Fibroblast of villous mesenchyme (primary cell): ENCODE measurements around the gene CEND1. TPM values are rescaled to one million over a fixed set of nuclear protein-coding genes. Genes with fewer than 3 reads are reported as not detected.

Experiments used
- DNase-seq: peaks from one replicate; pipeline ENCODE4 v3.0.0-alpha.2; 2010; ENCODE audit warnings: low read depth
- H3K4me3 ChIP-seq: 2 replicates; pipeline ENCODE4 v1.5.1; 2011; ENCODE audit warnings: low read depth, mild to moderate bottlenecking, low read length
- total RNA-seq: library from RNA; depleted of rRNA; stranded (reverse); fragments of >200 nt; gene quantifications from 2 replicates; pipeline ENCODE4 v1.2.3, GENCODE V29; 2012
- TF ChIP-seq, protein P1 (sequence below): IDR thresholded peaks from 2 replicates; pipeline ENCODE4 v1.5.1; 2012; ENCODE audit warnings: low read depth, mild to moderate bottlenecking, low read length; ENCODE audit not compliant: insufficient read depth

The CEND1 gene
- total RNA-seq, 1 donor = 0.43 TPM

DNA sequence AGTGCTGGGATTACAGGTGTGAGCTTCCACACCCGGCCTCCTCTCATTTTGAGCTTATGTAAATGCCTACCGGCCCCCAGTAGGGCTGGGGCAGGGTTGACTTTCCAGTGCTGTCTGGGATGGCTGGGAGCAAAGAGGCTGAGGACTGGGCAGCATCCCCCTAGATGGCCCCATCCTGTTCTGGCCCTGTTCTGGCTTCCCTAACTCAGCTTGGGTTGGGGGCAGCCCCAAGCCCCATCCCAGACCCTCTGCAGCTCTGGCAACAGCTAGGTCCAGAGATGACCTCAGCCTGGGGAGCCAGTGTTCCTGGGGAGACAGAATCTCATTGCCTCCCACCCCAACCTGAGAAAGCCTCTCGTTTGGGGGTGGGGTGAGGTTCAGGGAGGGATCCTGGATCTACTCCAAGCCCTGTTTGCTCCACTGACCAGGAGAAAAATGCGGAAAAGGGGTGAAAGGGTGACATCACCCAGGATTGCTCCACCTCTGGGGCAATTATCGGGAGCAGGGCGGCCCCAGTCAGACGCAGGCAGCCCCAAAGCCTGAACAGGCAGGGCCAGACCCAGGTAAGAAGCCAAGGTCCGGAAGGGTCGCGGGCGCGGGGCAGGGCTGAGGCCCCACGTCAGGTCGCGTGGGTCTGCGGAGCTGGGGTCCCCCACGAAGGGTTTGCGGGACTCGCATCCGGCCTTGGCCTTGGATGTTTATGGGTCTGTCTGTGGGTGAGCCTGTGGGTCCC, 28.7 kb upstream of the CEND1 start, which contains the start of gene PNPLA2:
Gene PNPLA2 (plus strand): TSS at position 519 of the 733 bp plus-strand sequence. CDS start 805 bp downstream, outside the sequence.
- H3K4me3 ChIP-seq = peak within 1 kb of the TSS; percentile 70
- TF ChIP-seq, protein P1, sequence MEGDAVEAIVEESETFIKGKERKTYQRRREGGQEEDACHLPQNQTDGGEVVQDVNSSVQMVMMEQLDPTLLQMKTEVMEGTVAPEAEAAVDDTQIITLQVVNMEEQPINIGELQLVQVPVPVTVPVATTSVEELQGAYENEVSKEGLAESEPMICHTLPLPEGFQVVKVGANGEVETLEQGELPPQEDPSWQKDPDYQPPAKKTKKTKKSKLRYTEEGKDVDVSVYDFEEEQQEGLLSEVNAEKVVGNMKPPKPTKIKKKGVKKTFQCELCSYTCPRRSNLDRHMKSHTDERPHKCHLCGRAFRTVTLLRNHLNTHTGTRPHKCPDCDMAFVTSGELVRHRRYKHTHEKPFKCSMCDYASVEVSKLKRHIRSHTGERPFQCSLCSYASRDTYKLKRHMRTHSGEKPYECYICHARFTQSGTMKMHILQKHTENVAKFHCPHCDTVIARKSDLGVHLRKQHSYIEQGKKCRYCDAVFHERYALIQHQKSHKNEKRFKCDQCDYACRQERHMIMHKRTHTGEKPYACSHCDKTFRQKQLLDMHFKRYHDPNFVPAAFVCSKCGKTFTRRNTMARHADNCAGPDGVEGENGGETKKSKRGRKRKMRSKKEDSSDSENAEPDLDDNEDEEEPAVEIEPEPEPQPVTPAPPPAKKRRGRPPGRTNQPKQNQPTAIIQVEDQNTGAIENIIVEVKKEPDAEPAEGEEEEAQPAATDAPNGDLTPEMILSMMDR = no peak
- peak; percentile 53 for DNase-seq

- no peak overlapping the region for H3K4me3 ChIP-seq
- DNase-seq = no peak
- TF ChIP-seq, protein P1 = no peak
Observed at GRCh38 chr11:816433-816779, 26.5 kb upstream of the CEND1 start.

GRCh38 chr11:815675-816432, 26.0 kb upstream of the CEND1 start:
- no peak for DNase-seq
- no peak overlapping the region for H3K4me3 ChIP-seq
- TF ChIP-seq, protein P1 = no peak

- TF ChIP-seq, protein P1 = no peak
- no peak for DNase-seq
Observed at GRCh38 chr11:813456-814096, 23.7 kb upstream of the CEND1 start.

DNA sequence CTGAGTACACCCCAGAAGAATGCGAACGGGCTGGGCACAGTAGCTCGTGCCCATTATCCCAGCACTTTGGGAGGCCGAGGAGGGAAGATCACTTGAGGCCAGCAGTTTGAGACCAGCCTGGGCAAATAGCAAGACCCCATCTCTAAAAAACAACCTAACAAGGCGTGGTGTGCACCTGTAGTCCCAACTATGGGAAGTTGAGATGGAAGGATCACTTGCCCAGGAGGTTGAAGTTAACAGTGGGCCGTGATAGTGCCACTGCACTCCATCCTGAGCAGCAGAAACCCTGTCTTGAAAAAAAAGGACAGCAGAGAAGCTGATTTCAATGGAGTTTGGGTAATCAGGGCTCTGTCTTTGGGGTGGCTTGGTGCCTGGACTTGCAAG, 23.2 kb upstream of the CEND1 start:
- no peak for DNase-seq
- no peak overlapping the region for H3K4me3 ChIP-seq
- TF ChIP-seq, protein P1 = no peak

More at GRCh38 chr11:813456-814096, 23.7 kb upstream of the CEND1 start:
- no peak overlapping the region for H3K4me3 ChIP-seq

DNA sequence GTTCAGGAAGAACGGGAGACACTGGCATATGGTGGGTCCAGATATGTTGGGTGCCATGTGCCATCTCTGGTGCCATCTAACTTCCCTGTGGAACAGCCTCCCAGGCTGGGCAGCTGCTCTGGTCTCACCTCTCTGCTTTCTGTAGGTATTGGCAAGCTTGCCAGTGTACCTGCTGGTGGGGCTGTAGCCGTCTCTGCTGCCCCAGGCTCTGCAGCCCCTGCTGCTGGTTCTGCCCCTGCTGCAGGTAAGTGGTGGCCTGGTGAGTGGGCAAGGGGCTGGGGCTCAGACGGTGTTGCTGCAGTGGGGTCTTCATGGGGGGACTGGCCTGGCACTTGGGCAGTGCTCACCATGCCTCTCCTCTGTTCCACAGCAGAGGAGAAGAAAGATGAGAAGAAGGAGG, 22.5 kb upstream of the CEND1 start:
- no peak for DNase-seq
- TF ChIP-seq, protein P1 = no peak
- no peak overlapping the region for H3K4me3 ChIP-seq
